Measurements from ENCODE around the gene C13orf46. TPM values are rescaled to one million over a fixed set of nuclear protein-coding genes. Genes with fewer than 3 reads are reported as not detected.

Gene C13orf46
- total RNA-seq, 6 experiments from 2014 or later = 1.4 to 2.5 (median 2.0) TPM

DNA sequence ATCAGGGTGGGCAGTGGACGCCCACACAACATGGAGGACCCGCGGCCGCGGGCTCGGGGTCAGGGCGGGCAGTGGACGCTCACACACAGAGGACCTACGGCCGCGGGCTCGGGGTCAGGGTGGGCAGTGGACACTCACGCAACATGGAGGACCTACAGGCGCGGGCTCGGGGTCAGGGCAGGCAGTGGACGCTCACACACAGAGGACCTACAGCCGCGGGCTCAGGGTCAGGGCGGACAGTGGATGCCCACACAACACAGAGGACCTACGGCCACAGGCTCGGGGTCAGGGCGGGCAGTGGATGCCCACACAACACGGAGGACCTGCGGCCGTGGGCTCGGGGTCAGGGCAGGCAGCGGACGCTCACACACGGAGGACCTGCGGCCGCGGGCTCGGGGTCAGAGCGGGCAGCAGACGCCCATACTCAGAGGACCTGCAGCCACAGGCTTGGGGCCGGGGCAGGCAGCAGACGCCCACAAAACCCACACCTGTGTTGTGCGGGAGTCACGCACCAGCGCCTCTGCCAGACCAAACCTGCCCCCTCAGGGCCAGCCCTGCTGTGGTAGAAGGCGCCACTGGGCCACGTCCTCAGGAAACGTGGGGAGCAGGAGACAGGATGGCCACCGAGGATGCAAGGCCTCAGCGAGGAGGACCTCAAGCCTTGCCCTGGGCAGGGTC, 27.6 kb upstream of the C13orf46 start:
- no peak for DNase-seq
- TF ChIP-seq, protein P1, sequence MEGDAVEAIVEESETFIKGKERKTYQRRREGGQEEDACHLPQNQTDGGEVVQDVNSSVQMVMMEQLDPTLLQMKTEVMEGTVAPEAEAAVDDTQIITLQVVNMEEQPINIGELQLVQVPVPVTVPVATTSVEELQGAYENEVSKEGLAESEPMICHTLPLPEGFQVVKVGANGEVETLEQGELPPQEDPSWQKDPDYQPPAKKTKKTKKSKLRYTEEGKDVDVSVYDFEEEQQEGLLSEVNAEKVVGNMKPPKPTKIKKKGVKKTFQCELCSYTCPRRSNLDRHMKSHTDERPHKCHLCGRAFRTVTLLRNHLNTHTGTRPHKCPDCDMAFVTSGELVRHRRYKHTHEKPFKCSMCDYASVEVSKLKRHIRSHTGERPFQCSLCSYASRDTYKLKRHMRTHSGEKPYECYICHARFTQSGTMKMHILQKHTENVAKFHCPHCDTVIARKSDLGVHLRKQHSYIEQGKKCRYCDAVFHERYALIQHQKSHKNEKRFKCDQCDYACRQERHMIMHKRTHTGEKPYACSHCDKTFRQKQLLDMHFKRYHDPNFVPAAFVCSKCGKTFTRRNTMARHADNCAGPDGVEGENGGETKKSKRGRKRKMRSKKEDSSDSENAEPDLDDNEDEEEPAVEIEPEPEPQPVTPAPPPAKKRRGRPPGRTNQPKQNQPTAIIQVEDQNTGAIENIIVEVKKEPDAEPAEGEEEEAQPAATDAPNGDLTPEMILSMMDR (IDR thresholded peaks at IDR 0.05) = no peak
- Mint-ChIP-seq H3K27ac (no peak overlapping the region; the same call in 1 of the 2 replicates), H3K9me3 (no peaks in the 10 kb centered on the region), H3K4me3 (no peak overlapping the region), H3K27me3 (ENCODE audit: insufficient read depth) (peaks cover 4% of the 10 kb centered on the region), H3K4me1 (ENCODE audit: low read depth) (peaks cover 14% of the 10 kb centered on the region), H3K36me3 (ENCODE audit: low read depth) (peaks cover 26% of the 10 kb centered on the region)

DNA sequence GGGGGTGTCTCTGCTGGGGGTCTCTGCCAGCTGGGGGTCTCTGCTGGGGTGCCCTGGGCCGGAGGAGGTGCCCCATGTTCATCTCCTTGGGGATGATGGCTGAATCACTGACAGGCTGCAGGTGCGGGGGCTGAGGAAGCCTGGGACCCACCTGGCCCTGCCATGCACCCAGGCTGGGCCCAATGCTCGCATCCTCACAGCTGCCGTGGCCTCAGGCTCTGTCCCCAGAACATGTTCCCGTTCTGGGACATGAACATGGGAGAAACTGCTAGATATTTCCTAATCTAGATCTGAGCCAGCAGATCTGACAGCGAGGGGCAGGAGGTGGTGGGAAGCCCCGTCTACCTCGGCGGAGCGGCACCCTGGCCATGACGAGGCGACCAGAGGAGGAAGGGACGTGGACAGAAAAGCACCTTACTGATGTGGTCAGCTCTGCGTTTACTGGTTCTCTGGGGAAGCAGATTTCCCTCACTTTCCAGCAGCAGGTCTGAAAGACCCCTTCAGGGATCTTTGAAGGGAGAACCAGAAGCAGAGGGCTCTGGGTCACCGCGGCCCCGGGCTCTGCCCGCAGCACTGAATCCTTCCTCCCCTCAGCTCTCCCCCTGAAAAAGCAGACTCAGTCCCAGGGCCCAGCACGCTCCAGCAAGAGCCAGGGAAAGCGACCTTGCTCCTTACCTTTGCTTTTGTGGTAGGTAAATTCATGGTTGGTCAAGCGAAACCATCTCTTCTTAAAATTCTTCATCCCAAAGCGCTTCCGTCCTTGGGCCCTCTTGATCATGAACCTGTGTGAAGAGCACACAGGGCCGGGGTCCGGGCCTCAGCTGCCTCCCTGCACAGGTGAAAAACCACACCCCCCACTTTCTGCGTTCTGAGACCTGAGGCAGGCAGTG, 26.5 kb upstream of the C13orf46 start:
- H3K36me3 Mint-ChIP-seq (ENCODE audit: low read depth) = peaks cover 26% of the 10 kb centered on the region
- H3K4me3 Mint-ChIP-seq = no peak overlapping the region
- peak overlapping the region; percentile 11; the same call in 1 of the 2 replicates for H3K27ac Mint-ChIP-seq
- H3K27me3 Mint-ChIP-seq (ENCODE audit: insufficient read depth) = peaks cover 4% of the 10 kb centered on the region
- TF ChIP-seq, protein P1 (IDR thresholded peaks at IDR 0.05) = no peak
- H3K4me1 Mint-ChIP-seq (ENCODE audit: low read depth) = peaks cover 14% of the 10 kb centered on the region
- DNase-seq = no peak
- no peaks in the 10 kb centered on the region for H3K9me3 Mint-ChIP-seq

DNA sequence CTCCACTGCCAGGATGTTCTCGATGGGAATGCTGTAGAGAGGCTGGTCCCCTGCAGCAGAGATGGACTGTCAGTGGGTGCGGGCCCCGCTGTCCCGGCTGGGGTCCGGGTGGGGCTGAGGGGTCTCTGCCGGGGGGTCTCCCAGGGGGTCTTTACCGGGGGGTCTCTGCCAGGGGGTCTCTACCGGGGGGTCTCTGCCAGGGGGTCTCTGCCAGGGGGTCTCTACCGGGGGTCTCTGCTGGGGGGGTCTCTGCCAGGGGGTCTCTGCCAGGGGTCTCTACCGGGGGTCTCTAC, 25.7 kb upstream of the C13orf46 start:
- H3K36me3 Mint-ChIP-seq (ENCODE audit: low read depth) = peaks cover 21% of the 10 kb centered on the region
- no peak for DNase-seq
- peaks cover 4% of the 10 kb centered on the region for H3K27me3 Mint-ChIP-seq (ENCODE audit: insufficient read depth)
- no peaks in the 10 kb centered on the region for H3K9me3 Mint-ChIP-seq
- peaks cover 14% of the 10 kb centered on the region for H3K4me1 Mint-ChIP-seq (ENCODE audit: low read depth)
- TF ChIP-seq, protein P1 (IDR thresholded peaks at IDR 0.05) = no peak
- H3K27ac Mint-ChIP-seq = no peak overlapping the region
- no peak overlapping the region for H3K4me3 Mint-ChIP-seq

DNA sequence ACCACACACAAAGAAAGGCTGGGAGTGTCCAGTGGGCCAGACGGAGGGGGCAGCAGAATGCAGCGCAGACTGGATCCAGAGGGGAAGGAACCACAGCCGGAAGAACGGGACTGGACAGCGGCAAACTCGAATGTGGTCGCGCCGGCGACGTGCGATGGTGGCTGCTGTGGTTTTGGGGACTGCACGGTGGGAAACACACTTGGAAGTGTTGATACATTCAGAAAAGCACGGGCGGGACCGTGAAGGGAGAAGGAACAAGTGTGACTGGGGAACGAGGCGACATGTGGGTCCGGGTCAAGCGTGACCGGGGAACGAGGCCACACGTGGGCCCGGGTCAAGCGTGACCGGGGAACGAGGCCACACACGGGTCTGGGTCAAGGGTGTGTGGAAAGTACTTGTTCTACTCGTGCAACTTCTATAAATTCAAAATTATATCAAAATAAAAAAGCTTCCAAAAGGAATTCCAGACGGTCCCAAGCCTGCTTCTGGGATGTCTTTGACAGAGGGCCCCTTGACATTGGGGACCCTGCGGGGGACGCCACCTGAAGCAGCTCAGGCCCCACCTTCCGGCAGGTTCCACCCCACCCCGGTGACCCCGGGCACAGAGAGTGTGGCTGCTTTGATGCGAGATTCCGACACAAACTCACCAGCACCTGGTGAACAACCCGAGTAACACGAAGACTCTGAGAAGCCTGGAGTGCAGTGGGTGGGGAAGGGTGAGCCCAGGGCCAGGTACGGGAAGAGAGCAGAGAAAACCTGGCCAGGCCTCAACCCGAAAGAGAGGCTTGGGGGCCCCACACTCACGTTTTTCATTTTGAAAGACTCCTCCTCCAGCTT, 25.1 kb upstream of the C13orf46 start:
- peak overlapping the region; percentile 96 for H3K27ac Mint-ChIP-seq
- H3K36me3 Mint-ChIP-seq (ENCODE audit: low read depth) = peaks cover 23% of the 10 kb centered on the region
- no peak for DNase-seq
- H3K9me3 Mint-ChIP-seq = no peaks in the 10 kb centered on the region
- TF ChIP-seq, protein P1 (IDR thresholded peaks at IDR 0.05) = no peak
- H3K4me3 Mint-ChIP-seq = peak overlapping the region; percentile 55
- H3K27me3 Mint-ChIP-seq (ENCODE audit: insufficient read depth) = peaks cover 4% of the 10 kb centered on the region
- peaks cover 14% of the 10 kb centered on the region for H3K4me1 Mint-ChIP-seq (ENCODE audit: low read depth)
